NB4 (cell line): ENCODE data around the gene GBX2.

Experiments
- DNase-seq: peaks from one replicate; pipeline ENCODE4 v3.0.0; 2010; ENCODE audit warnings: low read depth
- H3K4me3 ChIP-seq: one replicate; pipeline ENCODE4 v1.5.1; 2011; ENCODE audit warnings: mild to moderate bottlenecking, low read depth, low read length, moderate library complexity
- MYC ChIP-seq: IDR thresholded peaks from 2 replicates; pipeline ENCODE4 v1.6.1; 2011; ENCODE audit warnings: low read depth, low read length
- POLR2A ChIP-seq: IDR thresholded peaks from 2 replicates; pipeline ENCODE4 v1.6.1; 2011; ENCODE audit warnings: mild to moderate bottlenecking; ENCODE audit not compliant: insufficient read length; ENCODE audit errors: extremely low read depth
- TF ChIP-seq, protein P1 (sequence below): IDR thresholded peaks from 2 replicates; pipeline ENCODE4 v1.6.1; 2011; ENCODE audit warnings: low read depth, low read length
- TF ChIP-seq, protein P2 (sequence below): IDR thresholded peaks from one replicate; pipeline ENCODE4 v1.5.1; 2012; ENCODE audit warnings: low read depth, low read length

Gene GBX2

GRCh38 chr2:236214376-236214995, 46.3 kb upstream of the GBX2 start:
- no peak overlapping the region for H3K4me3 ChIP-seq
- TF ChIP-seq, protein P1, sequence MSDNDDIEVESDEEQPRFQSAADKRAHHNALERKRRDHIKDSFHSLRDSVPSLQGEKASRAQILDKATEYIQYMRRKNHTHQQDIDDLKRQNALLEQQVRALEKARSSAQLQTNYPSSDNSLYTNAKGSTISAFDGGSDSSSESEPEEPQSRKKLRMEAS = no peak
- TF ChIP-seq, protein P2, sequence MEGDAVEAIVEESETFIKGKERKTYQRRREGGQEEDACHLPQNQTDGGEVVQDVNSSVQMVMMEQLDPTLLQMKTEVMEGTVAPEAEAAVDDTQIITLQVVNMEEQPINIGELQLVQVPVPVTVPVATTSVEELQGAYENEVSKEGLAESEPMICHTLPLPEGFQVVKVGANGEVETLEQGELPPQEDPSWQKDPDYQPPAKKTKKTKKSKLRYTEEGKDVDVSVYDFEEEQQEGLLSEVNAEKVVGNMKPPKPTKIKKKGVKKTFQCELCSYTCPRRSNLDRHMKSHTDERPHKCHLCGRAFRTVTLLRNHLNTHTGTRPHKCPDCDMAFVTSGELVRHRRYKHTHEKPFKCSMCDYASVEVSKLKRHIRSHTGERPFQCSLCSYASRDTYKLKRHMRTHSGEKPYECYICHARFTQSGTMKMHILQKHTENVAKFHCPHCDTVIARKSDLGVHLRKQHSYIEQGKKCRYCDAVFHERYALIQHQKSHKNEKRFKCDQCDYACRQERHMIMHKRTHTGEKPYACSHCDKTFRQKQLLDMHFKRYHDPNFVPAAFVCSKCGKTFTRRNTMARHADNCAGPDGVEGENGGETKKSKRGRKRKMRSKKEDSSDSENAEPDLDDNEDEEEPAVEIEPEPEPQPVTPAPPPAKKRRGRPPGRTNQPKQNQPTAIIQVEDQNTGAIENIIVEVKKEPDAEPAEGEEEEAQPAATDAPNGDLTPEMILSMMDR = no peak
- no peak for TF ChIP-seq POLR2A
- no peak for TF ChIP-seq MYC
- no peak for DNase-seq

DNA sequence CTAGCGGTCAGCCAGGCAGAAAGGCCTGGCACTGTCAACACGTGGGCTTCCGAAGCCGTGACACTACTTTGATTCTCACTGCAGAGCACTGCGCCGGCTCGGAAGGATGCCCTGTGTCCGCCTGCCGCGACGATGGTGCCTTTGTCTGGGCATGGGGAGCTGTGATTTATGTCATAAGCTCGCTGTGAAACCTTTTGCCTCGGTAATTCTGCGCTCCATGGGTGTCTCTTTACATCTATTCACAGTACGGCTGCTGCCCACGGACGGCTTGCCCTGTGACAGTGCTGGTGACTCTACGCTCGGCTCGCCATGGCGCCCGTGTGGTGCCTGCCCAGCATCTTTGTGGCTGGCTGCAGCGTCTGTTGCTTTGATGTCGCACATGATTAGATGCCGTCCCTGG, 43.1 kb upstream of the GBX2 start:
- DNase-seq = no peak
- TF ChIP-seq, protein P2 = no peak
- no peak for TF ChIP-seq POLR2A
- TF ChIP-seq, protein P1 = no peak
- TF ChIP-seq MYC = no peak
- H3K4me3 ChIP-seq = no peak overlapping the region

DNA sequence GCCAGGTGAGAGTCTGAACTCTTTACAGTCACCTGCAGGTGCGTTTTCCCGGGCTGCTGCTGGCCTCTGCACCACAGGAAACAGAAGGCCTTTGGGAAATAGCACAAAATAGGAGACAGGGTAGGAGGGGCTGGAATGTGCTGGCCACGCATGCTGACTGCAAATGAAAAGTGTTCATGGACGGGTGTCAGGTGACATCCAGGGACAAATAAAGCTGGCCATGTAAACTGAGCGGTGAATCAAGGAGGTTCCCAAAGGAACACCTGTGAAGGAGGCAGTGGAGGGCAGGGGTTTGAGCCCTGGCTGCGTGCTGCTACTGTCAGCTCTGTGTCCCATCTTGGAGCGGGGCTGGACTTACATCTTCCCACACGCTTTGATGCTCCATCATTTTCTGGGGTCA, 42.4 kb upstream of the GBX2 start:
- TF ChIP-seq, protein P2 = no peak
- TF ChIP-seq POLR2A (no peak), MYC (no peak)
- TF ChIP-seq, protein P1 = no peak
- no peak overlapping the region for H3K4me3 ChIP-seq
- no peak for DNase-seq

- no peak overlapping the region for H3K4me3 ChIP-seq
- no peak for TF ChIP-seq MYC
- TF ChIP-seq, protein P1 = no peak
- TF ChIP-seq POLR2A = no peak
- DNase-seq = no peak
Measured at GRCh38 chr2:236209996-236210395, 41.8 kb upstream of the GBX2 start.

DNA sequence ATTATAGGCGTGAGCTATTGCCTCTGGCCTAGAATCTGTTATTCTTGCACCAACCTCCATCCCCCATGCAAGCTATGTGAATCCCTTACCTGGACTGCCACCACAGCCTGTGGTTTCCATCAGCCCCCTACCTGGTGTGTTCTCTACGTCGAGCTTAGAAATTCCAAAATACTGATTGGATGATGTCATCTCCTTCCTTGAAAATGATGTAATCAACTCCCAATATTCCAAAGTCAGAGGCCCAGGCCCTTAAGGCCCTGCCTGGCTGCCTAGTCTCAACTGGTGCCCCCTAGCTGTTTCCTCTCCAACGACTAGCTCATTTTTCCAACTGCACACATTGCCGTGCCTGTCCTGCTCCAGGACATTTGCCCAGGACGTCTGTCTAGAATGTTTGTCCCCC, 41.3 kb upstream of the GBX2 start:
- TF ChIP-seq POLR2A = no peak
- no peak for TF ChIP-seq MYC
- TF ChIP-seq, protein P2 = no peak
- TF ChIP-seq, protein P1 = no peak
- DNase-seq = no peak
- no peak overlapping the region for H3K4me3 ChIP-seq

DNA sequence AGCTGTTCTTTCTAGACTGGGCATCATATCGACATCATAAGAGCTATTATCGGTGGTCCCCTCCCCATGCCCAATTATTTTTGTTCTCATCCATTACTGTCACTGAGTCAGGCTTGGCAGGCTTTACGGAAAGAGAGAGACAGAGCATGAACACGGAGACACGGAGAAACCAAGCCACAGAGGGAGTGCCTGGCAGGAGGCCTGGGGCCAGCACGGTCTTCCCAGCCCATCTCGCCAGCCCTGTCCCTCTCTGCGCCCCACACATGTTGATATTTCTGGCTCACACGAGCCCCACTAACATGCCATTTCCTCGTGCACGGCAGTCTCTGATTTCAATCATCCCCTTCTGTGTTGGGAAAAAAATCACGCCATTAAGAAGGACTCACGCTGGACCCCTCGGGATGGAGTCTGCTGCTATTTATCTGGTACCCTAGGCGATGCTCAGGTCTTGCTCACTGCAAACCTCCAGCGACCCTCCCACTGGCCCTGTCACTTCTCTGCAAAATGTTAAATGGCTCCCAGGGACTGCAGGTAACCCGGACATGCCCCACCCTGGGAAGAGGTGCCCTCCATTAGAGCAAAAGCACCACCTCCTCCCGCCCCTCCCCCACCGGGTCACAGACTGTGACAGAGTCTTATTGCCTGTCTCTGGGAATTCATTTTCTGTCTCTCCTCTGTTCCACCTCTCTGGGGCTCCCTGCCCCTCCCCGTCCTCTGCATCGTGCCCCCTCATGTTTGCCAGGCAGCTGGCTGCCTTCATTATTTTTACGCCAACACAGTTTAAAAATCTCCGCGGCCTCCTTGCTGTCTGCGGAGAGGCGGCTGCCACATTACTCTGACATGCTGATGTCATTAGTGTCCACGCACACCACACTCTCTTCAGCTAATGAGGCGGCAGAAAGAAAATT, 40.1 kb upstream of the GBX2 start:
- no peak overlapping the region for H3K4me3 ChIP-seq
- no peak for TF ChIP-seq MYC
- TF ChIP-seq, protein P1 = no peak
- TF ChIP-seq POLR2A = no peak
- TF ChIP-seq, protein P2 = no peak
- no peak for DNase-seq
